CD4-positive, alpha-beta T cell (primary cell): ENCODE results near the gene DLGAP4. TPM values are rescaled to one million over a fixed set of nuclear protein-coding genes. Genes with fewer than 3 reads are reported as not detected.

Experiments
- ATAC-seq: fragments of 200-7000 bp; cut with Tn5 transposase; one replicate; pipeline ENCODE4 v1.10.0; 2022; ENCODE audit warnings: mild to moderate bottlenecking; ENCODE audit not compliant: poor library complexity
- CTCF ChIA-PET: fragments of 350-600 bp; sonication (Branson Sonifier 250); formaldehyde crosslinking; loops from one replicate; lab custom pipeline; 2021; ENCODE audit warnings: antibody characterized with exemption, inconsistent platforms; lab: Charles Lee
- POLR2A ChIA-PET: fragments of 350-600 bp; sonication (Branson Sonifier 250); formaldehyde crosslinking; loops from one replicate; lab custom pipeline; 2021; ENCODE audit warnings: antibody characterized with exemption, inconsistent platforms; lab: Charles Lee
- DNase-seq, 14 experiments: peaks; one replicate each; pipeline ENCODE4 v3.0.0-alpha.2; 2013 to 2020; ENCODE audit warnings: mixed read lengths in 2 of 14
- H3K27ac ChIP-seq, 2 donors: one replicate each; pipeline versions ENCODE4 v1.5.1 to v1.7.0; 2013; ENCODE audit warnings: low read length in 2 of 2, low read depth in 1 of 2, mild to moderate bottlenecking in 1 of 2
- H3K27me3 ChIP-seq, 2 experiments: 1 replicate in 1 of 2; 2 replicates in 1 of 2; pipeline versions ENCODE4 v1.6.1 to v1.7.0; 2013; ENCODE audit warnings: low read length in 2 of 2, control low read depth in 1 of 2, mild to moderate bottlenecking in 1 of 2, moderate library complexity in 1 of 2; ENCODE audit not compliant: insufficient read depth in 2 of 2, control insufficient read depth in 1 of 2
- H3K36me3 ChIP-seq: one replicate; pipeline ENCODE4 v1.6.1; 2013; ENCODE audit warnings: low read length, control low read depth; ENCODE audit not compliant: insufficient read depth
- H3K4me1 ChIP-seq: one replicate; pipeline ENCODE4 v1.6.1; 2013; ENCODE audit warnings: low read length, control low read depth; ENCODE audit not compliant: insufficient read depth
- H3K4me3 ChIP-seq: one replicate; pipeline ENCODE4 v1.5.1; 2013; ENCODE audit warnings: mild to moderate bottlenecking, low read length, moderate library complexity
- H3K9me3 ChIP-seq, 2 experiments: 1 replicate in 1 of 2; 2 replicates in 1 of 2; pipeline versions ENCODE4 v1.6.1 to v1.7.0; 2013; ENCODE audit warnings: low read length in 2 of 2, mild to moderate bottlenecking in 2 of 2, control low read depth in 1 of 2, moderate library complexity in 1 of 2; ENCODE audit not compliant: control insufficient read depth in 1 of 2, insufficient read depth in 1 of 2
- H3K27ac Mint-ChIP-seq: one replicate; pipeline ENCODE4 v1.8.0; 2020; ENCODE audit warnings: mixed read lengths
- H3K27me3 Mint-ChIP-seq: one replicate; pipeline ENCODE4 v1.8.0; 2021; ENCODE audit warnings: mixed read lengths
- H3K36me3 Mint-ChIP-seq: one replicate; pipeline ENCODE4 v1.8.0; 2021; ENCODE audit warnings: low read depth, mixed read lengths
- H3K4me1 Mint-ChIP-seq: one replicate; pipeline ENCODE4 v1.8.0; 2021; ENCODE audit warnings: low read depth, mixed read lengths
- H3K4me3 Mint-ChIP-seq: one replicate; pipeline ENCODE4 v1.8.0; 2020; ENCODE audit warnings: mild to moderate bottlenecking, mixed read lengths
- H3K9me3 Mint-ChIP-seq: one replicate; pipeline ENCODE4 v1.8.0; 2020; ENCODE audit warnings: mixed read lengths
- CTCF ChIP-seq: fragments of 200-600 bp; IDR thresholded peaks from one replicate; pipeline ENCODE4 v1.8.0; 2022; ENCODE audit warnings: antibody characterized with exemption, mild to moderate bottlenecking
- intact Hi-C, 2 experiments: fragments of 100-400 bp; cut with DNase I in 1 of 2; cut with micrococcal nuclease in 1 of 2; formaldehyde crosslinking; loops; one replicate each; pipeline versions ENCODE4 v1.15.1 to v1.9.0; 2023 to 2025; cut with DNase I, micrococcal nuclease
- total RNA-seq, 174 experiments: library from RNA in 2 of 174; stranded (reverse) in 2 of 174; gene quantifications; one replicate each; pipeline ENCODE4 v1.2.3 and lab custom pipeline; 2021 to 2026

DLGAP4 gene
- total RNA-seq, 2 experiments from 2014 or later: 16.0 to 16.1 TPM

GRCh38 chr20:36445847-36446246 is 139.7 kb downstream of the DLGAP4 start:
- CTCF ChIA-PET: no interaction called here
- Histone ChIP-seq H3K27ac (no peak overlapping the region), H3K36me3 (no peaks in the 10 kb centered on the region), H3K9me3 (no peaks in the 10 kb centered on the region), H3K27me3 (no peaks in the 10 kb centered on the region), H3K4me3 (no peak overlapping the region), H3K4me1 (no peaks in the 10 kb centered on the region)
- Mint-ChIP-seq H3K4me3 (no peak overlapping the region), H3K4me1 (no peaks in the 10 kb centered on the region), H3K36me3 (no peaks in the 10 kb centered on the region), H3K27ac (no peak overlapping the region), H3K27me3 (peaks cover 9% of the 10 kb centered on the region), H3K9me3 (no peaks in the 10 kb centered on the region)
- DNase-seq (no peak), ATAC-seq (no peak)
- intact Hi-C loops: no loop called here
- no peak for TF ChIP-seq CTCF
- POLR2A ChIA-PET: no interaction called here

DNA sequence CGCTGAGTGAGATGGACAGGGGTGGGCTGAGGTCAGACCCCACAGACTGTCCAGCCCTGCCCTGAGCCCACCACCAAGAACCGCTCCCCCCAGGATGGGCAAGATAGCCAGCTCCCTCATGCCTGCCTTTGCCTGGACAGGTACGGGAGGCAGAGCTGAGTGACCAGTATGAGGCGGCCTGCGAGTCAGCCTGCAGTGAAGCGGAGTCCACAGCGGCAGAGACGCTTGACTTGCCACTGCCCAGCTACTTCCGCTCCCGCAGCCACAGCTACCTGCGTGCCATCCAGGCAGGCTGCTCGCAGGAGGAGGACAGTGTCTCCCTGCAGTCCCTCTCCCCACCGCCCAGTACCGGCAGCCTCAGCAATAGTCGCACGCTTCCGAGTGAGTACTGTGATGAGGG is 140.4 kb downstream of the DLGAP4 start:
- Histone ChIP-seq H3K27me3 (no peaks in the 10 kb centered on the region), H3K4me3 (no peak overlapping the region), H3K27ac (no peak overlapping the region), H3K36me3 (no peaks in the 10 kb centered on the region), H3K4me1 (no peaks in the 10 kb centered on the region), H3K9me3 (no peaks in the 10 kb centered on the region)
- Mint-ChIP-seq H3K9me3 (no peaks in the 10 kb centered on the region), H3K36me3 (no peaks in the 10 kb centered on the region), H3K4me1 (no peaks in the 10 kb centered on the region), H3K27me3 (peaks cover 5% of the 10 kb centered on the region), H3K27ac (no peak overlapping the region), H3K4me3 (no peak overlapping the region)
- ATAC-seq (no peak), DNase-seq (no peak)
- POLR2A ChIA-PET: no interaction called here
- CTCF ChIA-PET: no interaction called here
- intact Hi-C loops: no loop called here
- TF ChIP-seq CTCF: no peak

GRCh38 chr20:36447101-36447500 is 141.0 kb downstream of the DLGAP4 start:
- no peaks in the 10 kb centered on the region for H3K4me1 ChIP-seq
- DNase-seq: no peak
- ATAC-seq: no peak
- POLR2A ChIA-PET: no interaction called here
- peaks cover 5% of the 10 kb centered on the region for H3K27me3 Mint-ChIP-seq
- H3K4me3 ChIP-seq: no peak overlapping the region
- CTCF ChIA-PET: no interaction called here
- no peak overlapping the region for H3K27ac Mint-ChIP-seq
- no peaks in the 10 kb centered on the region for H3K36me3 Mint-ChIP-seq
- no peak overlapping the region for H3K27ac ChIP-seq
- H3K9me3 ChIP-seq: no peaks in the 10 kb centered on the region
- no peak overlapping the region for H3K4me3 Mint-ChIP-seq
- H3K9me3 Mint-ChIP-seq: no peaks in the 10 kb centered on the region
- H3K4me1 Mint-ChIP-seq: no peaks in the 10 kb centered on the region
- H3K36me3 ChIP-seq: no peaks in the 10 kb centered on the region
- H3K27me3 ChIP-seq: no peaks in the 10 kb centered on the region
- no peak for TF ChIP-seq CTCF
- intact Hi-C loops: no loop called here
